ENCODE measurements around the gene RIMBP2.
"Not testable (repeated sequence)": the region's sequence is repeated elsewhere in the genome, so short reads cannot be mapped to it uniquely, and the experiment has no call there.

RIMBP2 gene

DNA sequence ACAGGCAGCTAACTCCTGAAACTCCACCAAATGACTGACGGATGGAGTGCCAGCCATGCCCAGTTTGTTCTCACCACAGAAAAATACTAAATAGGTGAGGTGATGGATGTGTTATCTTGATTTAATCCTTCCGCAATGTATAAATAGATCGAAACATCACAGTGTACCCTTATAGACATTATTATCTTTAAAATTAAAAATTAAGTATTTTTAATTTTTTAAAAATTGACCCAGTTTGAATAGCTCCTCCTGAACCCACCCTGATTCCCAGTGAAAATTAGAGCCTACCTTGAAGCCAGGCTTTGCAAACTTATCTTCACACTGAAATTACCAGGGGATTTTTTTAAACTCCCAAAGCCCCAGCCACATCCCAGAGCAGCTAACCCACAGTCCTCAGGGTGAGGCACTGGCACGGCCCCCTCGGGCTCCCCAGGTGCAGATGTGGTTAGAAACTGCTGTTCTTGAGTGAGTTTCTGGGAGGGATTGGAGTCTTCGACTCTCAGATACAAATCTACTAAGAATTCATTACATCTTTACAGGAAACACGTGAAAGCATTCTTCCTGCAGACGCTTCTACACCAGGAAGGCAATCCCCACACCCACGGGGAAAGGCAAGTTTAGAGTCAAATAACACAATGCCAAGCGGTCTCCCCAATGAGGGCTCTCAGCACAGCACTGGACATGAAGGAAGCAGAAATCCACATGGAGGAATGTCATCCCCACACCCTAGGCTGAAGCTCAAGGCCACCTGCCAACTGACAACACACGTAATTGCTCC lies 126.4 kb downstream of the RIMBP2 start:
- TF ChIP-seq, protein P1, sequence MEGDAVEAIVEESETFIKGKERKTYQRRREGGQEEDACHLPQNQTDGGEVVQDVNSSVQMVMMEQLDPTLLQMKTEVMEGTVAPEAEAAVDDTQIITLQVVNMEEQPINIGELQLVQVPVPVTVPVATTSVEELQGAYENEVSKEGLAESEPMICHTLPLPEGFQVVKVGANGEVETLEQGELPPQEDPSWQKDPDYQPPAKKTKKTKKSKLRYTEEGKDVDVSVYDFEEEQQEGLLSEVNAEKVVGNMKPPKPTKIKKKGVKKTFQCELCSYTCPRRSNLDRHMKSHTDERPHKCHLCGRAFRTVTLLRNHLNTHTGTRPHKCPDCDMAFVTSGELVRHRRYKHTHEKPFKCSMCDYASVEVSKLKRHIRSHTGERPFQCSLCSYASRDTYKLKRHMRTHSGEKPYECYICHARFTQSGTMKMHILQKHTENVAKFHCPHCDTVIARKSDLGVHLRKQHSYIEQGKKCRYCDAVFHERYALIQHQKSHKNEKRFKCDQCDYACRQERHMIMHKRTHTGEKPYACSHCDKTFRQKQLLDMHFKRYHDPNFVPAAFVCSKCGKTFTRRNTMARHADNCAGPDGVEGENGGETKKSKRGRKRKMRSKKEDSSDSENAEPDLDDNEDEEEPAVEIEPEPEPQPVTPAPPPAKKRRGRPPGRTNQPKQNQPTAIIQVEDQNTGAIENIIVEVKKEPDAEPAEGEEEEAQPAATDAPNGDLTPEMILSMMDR (IDR thresholded peaks at IDR 0.05; ENCODE audit: insufficient read depth, low read depth, low read length, missing control alignments): no peak
- H3K4me3 ChIP-seq (ENCODE audit: low read length): no peak overlapping the region
- DNase-seq (ENCODE audit: low read depth): no peak

DNA sequence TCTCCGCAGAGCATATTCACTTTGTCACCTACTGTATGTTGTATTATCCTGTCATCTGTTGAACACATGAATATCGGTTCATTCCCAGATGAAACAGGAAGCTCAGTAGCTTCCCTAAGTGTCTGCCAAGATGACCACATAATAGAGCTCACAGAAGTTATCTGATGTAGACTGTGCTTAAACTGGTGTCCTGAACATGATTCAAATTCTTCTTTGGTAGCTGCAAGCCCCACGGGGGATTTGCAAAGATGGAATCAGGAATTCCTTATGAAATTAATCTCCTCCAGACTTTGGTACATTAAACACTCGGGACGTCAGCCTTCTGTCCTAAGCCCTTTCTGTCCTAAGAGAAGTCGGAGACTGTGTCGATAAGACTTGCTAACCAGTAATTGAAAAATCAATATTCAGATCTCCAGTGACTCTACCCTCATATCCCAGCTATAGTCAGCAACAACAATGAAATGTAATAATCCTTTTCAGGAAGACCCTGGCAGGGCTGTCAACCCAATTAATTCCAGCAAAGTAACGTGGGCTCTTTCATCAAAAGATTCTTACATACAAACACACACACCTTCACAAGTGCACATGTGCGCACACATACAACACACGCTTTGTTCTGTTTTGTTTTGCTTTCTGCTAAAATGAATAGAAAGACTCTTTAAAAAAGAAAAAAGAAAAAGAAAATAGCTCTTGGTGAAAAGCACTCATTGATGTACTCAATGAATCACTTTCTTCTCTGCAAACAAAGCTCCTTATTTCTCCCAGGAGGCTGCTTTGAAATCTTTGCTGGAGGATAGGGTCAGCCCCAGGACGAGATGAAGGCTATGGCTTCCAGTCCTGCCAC lies 127.2 kb downstream of the RIMBP2 start:
- H3K4me3 ChIP-seq (ENCODE audit: low read length): no peak overlapping the region
- TF ChIP-seq, protein P1 (IDR thresholded peaks at IDR 0.05; ENCODE audit: insufficient read depth, low read depth, low read length, missing control alignments): no peak
- no peak for DNase-seq (ENCODE audit: low read depth)

DNA sequence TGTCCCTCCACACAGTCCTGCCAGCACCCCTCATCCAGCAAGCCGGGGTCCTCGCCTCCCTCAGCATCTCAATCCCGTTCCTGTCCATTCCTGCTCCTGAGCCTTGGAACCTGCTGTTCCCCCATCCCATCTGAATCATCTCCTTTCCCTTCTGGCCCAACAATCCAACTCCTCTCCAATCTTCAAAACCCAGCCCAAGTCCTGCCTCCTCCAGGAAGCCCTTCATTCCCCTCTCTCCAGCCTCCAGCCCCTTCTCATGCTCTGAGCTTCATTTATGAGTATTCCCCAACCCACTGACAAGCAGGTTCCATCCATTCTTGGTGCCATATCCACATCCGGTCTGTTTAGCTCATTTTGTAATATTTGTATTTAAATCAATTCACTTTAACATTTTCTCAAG lies 128.1 kb downstream of the RIMBP2 start:
- TF ChIP-seq, protein P1 (IDR thresholded peaks at IDR 0.05; ENCODE audit: insufficient read depth, low read depth, low read length, missing control alignments): no peak
- H3K4me3 ChIP-seq (ENCODE audit: low read length): no peak overlapping the region
- no peak for DNase-seq (ENCODE audit: low read depth)

DNA sequence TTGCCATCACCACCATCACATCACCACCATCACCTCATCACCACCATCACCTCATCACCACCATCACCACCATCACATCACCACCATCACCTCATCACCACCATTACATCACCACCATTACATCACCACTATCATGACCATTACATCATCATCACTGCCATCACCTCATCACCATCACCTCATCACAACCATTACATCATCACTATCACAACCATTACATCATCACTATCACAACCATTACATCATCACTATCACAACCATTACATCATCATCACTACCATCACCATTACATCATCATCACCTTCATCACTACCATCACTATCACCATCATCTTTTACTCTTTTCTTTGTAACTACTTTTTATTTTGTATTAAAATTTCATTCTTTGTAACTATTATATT lies 131.6 kb downstream of the RIMBP2 start:
- not testable (repeated sequence) for DNase-seq (ENCODE audit: low read depth); H3K4me3 ChIP-seq (ENCODE audit: low read length)

DNA sequence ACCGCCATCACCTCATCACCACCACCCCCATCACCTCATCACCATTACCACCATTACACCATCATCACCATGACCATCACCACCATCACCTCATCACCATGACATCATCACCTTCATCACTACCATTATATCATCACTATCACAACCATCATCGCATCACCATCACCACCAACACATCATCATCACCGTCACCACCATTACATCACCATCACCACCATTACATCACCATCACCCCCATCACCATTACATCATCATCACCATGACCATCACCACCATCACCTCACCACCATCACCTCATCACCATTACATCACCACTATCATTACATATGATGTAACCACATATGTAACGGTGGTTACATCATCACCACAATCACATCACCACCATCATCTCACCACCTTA lies 132.3 kb downstream of the RIMBP2 start:
- DNase-seq (ENCODE audit: low read depth): no peak
- no peak overlapping the region for H3K4me3 ChIP-seq (ENCODE audit: low read length)
- TF ChIP-seq, protein P1 (IDR thresholded peaks at IDR 0.05; ENCODE audit: insufficient read depth, low read depth, low read length, missing control alignments): no peak

DNA sequence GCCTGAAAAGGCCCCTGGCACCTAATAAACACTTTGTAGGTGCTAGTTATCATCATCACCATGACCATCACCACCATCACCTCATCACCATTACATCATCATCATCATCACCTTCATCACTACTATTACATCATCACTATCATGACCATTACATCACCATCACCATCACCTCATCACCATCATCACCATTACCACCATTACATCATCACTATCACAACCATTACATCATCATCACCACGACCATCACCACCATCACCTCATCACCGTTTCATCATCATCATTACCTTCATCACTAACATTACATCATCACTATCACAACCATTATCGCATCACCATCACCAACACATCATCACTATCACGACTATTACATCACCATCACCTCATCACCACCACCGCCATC lies 132.8 kb downstream of the RIMBP2 start:
- TF ChIP-seq, protein P1 (IDR thresholded peaks at IDR 0.05; ENCODE audit: insufficient read depth, low read depth, low read length, missing control alignments): no peak
- H3K4me3 ChIP-seq (ENCODE audit: low read length): no peak overlapping the region
- DNase-seq (ENCODE audit: low read depth): no peak

DNA sequence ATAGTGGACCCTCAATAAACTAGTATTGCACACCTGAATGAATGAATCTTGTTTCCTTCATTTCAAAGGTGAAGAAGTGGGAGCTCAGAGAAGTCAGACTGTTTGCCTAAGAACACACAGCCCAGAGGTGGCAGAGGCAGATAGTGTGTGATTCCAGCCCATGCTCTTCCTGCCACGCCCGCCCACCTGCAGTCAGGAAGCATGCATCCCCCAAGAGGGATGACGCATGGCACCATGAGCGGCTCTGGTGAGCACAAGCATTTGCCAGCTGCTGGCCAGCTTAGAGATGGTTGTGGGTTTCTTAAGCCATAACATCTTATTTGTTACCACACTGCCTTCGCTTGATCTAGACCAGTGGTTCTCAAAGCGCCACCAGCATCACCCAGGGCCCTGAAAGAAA lies 133.8 kb downstream of the RIMBP2 start:
- H3K4me3 ChIP-seq (ENCODE audit: low read length): no peak overlapping the region
- no peak for DNase-seq (ENCODE audit: low read depth)
- TF ChIP-seq, protein P1 (IDR thresholded peaks at IDR 0.05; ENCODE audit: insufficient read depth, low read depth, low read length, missing control alignments): no peak

Measured in epithelial cell of esophagus (primary cell).